PC-9 (cell line): ENCODE measurements around the gene FOXL1. TPM values are rescaled to one million over a fixed set of nuclear protein-coding genes. Genes with fewer than 3 reads are reported as not detected.

Experiments
- BruUV-seq: library from RNA; stranded (reverse); fragments of 400-500 nt; replicated peaks from 2 replicates; lab custom pipeline; 2021; lab: Mats Ljungman, UMichigan
- CTCF ChIA-PET: fragments of 300-600 bp; sonication (Branson Sonifier 250); formaldehyde crosslinking; loops from one replicate; lab custom pipeline; 2022; ENCODE audit warnings: antibody characterized with exemption; lab: Charles Lee
- POLR2A ChIA-PET: fragments of 300-600 bp; sonication (Branson Sonifier 250); formaldehyde crosslinking; loops from one replicate; lab custom pipeline; 2022; ENCODE audit warnings: antibody characterized with exemption; ENCODE audit not compliant: unreplicated experiment; lab: Charles Lee
- DNase-seq, 2 experiments: peaks; one replicate each; pipeline versions ENCODE4 v3.0.0 to v3.0.0-alpha.2; 2015 to 2022; ENCODE audit warnings: mixed read lengths in 1 of 2
- H2AFZ ChIP-seq: fragments of 200-600 bp; sonication (generic); 2 replicates; pipeline ENCODE4 v1.8.1; 2017; ENCODE audit warnings: antibody characterized with exemption
- H3F3A ChIP-seq: fragments of 200-600 bp; sonication (generic); 2 replicates; pipeline ENCODE4 v1.8.1; 2017; ENCODE audit warnings: antibody characterized with exemption, mild to moderate bottlenecking, low read depth; ENCODE audit not compliant: insufficient read depth
- H3K27ac ChIP-seq: fragments of 200-600 bp; sonication (generic); 2 replicates; pipeline ENCODE4 v1.6.1; 2016; ENCODE audit warnings: mixed run types
- H3K27me3 ChIP-seq: fragments of 200-600 bp; sonication (generic); 2 replicates; pipeline ENCODE4 v1.6.1; 2016; ENCODE audit warnings: low read depth, mixed run types; ENCODE audit not compliant: insufficient read depth
- H3K36me3 ChIP-seq: fragments of 200-600 bp; sonication (generic); 2 replicates; pipeline ENCODE4 v1.6.1; 2016; ENCODE audit warnings: low read depth, mixed run types
- H3K4me1 ChIP-seq: fragments of 200-600 bp; sonication (generic); replicated peaks from 2 replicates; pipeline ENCODE4 v1.6.1; 2016; ENCODE audit warnings: mixed run types; ENCODE audit not compliant: insufficient read depth
- H3K4me2 ChIP-seq: fragments of 200-600 bp; sonication (generic); 2 replicates; pipeline ENCODE4 v1.6.1; 2017; ENCODE audit warnings: mixed run types
- H3K4me3 ChIP-seq: fragments of 200-600 bp; sonication (generic); 2 replicates; pipeline ENCODE4 v1.6.1; 2016; ENCODE audit warnings: mixed run types
- H3K79me2 ChIP-seq: fragments of 200-600 bp; sonication (generic); 2 replicates; pipeline ENCODE4 v1.6.1; 2017; ENCODE audit warnings: low read depth, mixed run types
- H3K9me2 ChIP-seq: fragments of 200-600 bp; sonication (generic); 2 replicates; pipeline ENCODE4 v1.8.1; 2017; ENCODE audit warnings: mild to moderate bottlenecking; ENCODE audit not compliant: insufficient read depth
- H3K9me3 ChIP-seq: fragments of 200-600 bp; sonication (generic); 2 replicates; pipeline ENCODE4 v1.8.1; 2016; ENCODE audit warnings: low read depth; ENCODE audit not compliant: insufficient read depth
- H4K20me1 ChIP-seq: fragments of 200-600 bp; sonication (generic); 2 replicates; pipeline ENCODE4 v1.8.1; 2017; ENCODE audit not compliant: insufficient read depth
- EZH2 ChIP-seq: fragments of 200-600 bp; sonication (generic); IDR thresholded peaks from 2 replicates; pipeline ENCODE4 v1.8.0; 2017; ENCODE audit warnings: antibody characterized with exemption, low read depth
- intact Hi-C: fragments of 100-400 bp; cut with micrococcal nuclease; formaldehyde crosslinking; loops from one replicate; pipeline ENCODE4 v1.10.0; 2022; ENCODE audit not compliant: unreplicated experiment
- total RNA-seq: library from RNA; stranded (reverse); gene quantifications from 2 replicates; pipeline ENCODE4 v1.2.3, GENCODE V29; 2021
- TF ChIP-seq, protein P1 (sequence below): fragments of 200-600 bp; sonication (generic); conservative IDR thresholded peaks from 2 replicates; pipeline ENCODE4 v1.6.1; 2017; ENCODE audit warnings: mixed run types, antibody characterized with exemption, mild to moderate bottlenecking, moderate library complexity

Gene FOXL1
- total RNA-seq, 1 experiment from 2014 or later, result not detected

DNA sequence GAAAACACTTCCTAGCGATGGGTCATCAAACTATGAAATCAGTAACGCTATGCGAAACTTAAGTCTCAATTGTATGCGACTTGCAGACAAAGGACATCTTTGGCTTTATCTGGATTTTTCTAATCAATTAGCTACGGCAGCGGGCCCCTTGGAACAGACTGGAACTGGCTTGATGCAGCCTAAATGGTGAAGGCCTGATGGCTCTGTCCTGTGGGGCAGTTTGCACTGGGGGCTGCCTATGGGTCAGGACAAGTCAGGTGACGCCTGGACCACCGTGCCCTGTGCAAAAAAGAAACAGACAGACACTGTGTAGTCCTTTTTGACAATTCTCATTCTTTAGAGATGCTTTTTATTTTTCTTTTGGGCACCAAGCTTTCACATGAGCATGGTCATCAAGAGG, 45.3 kb upstream of the FOXL1 start:
- Histone ChIP-seq H3K27me3 (no peaks in the 10 kb centered on the region), H3K79me2 (no peaks in the 10 kb centered on the region), H2AFZ (no peak overlapping the region), H3K4me1 (no peaks in the 10 kb centered on the region), H3K36me3 (no peaks in the 10 kb centered on the region), H3K9me3 (no peaks in the 10 kb centered on the region), H3K9me2 (no peaks in the 10 kb centered on the region), H3K4me3 (no peak overlapping the region), H4K20me1 (no peaks in the 10 kb centered on the region), H3K27ac (no peak overlapping the region), H3K4me2 (no peak overlapping the region), H3F3A (no peaks in the 10 kb centered on the region)
- no peak for TF ChIP-seq EZH2
- TF ChIP-seq, protein P1, sequence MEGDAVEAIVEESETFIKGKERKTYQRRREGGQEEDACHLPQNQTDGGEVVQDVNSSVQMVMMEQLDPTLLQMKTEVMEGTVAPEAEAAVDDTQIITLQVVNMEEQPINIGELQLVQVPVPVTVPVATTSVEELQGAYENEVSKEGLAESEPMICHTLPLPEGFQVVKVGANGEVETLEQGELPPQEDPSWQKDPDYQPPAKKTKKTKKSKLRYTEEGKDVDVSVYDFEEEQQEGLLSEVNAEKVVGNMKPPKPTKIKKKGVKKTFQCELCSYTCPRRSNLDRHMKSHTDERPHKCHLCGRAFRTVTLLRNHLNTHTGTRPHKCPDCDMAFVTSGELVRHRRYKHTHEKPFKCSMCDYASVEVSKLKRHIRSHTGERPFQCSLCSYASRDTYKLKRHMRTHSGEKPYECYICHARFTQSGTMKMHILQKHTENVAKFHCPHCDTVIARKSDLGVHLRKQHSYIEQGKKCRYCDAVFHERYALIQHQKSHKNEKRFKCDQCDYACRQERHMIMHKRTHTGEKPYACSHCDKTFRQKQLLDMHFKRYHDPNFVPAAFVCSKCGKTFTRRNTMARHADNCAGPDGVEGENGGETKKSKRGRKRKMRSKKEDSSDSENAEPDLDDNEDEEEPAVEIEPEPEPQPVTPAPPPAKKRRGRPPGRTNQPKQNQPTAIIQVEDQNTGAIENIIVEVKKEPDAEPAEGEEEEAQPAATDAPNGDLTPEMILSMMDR, result no peak
- DNase-seq, result no peak
- POLR2A ChIA-PET, result no interaction called here
- CTCF ChIA-PET, result no interaction called here
- intact Hi-C loops, result no loop called here
- no TSS peak for BruUV-seq

DNA sequence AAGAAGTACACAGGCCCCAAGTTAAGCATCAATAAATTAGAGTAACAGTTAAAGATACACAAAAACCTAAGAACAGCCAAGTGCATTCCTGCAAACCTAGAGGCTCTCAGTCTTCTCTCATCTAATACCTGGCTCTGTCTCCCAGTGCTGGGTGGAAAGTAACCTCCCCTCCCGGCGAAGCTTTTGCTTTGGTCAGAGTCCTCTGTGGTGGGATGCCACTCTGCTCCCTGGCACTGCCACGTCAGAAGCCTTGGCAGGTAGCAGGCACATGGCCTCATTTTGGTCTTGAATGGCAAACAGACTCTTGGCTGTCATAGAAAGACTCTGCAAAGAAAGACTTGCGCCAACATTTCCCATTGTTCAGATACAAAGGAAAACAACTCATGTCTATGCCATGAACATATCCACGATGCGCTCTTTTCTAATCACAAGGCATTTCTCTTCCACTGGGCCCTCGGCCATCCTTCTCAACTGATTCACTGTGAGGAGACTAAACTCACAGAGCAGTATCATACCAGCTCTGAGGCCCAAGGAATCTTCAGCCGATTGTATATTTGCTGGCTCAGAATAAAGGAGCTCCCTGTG, 44.5 kb upstream of the FOXL1 start:
- Histone ChIP-seq H3K79me2 (no peaks in the 10 kb centered on the region), H3K27me3 (no peaks in the 10 kb centered on the region), H3K9me3 (no peaks in the 10 kb centered on the region), H3K4me3 (no peak overlapping the region), H3K27ac (no peak overlapping the region), H2AFZ (no peak overlapping the region), H3K9me2 (no peaks in the 10 kb centered on the region), H3K4me2 (no peak overlapping the region), H3K36me3 (no peaks in the 10 kb centered on the region), H3K4me1 (no peaks in the 10 kb centered on the region), H4K20me1 (no peaks in the 10 kb centered on the region), H3F3A (no peaks in the 10 kb centered on the region)
- ChIA-PET POLR2A (no interaction called here), CTCF (no interaction called here)
- BruUV-seq, result no TSS peak
- no peak for TF ChIP-seq EZH2
- TF ChIP-seq, protein P1, result no peak
- no peak for DNase-seq
- intact Hi-C loops, result no loop called here

DNA sequence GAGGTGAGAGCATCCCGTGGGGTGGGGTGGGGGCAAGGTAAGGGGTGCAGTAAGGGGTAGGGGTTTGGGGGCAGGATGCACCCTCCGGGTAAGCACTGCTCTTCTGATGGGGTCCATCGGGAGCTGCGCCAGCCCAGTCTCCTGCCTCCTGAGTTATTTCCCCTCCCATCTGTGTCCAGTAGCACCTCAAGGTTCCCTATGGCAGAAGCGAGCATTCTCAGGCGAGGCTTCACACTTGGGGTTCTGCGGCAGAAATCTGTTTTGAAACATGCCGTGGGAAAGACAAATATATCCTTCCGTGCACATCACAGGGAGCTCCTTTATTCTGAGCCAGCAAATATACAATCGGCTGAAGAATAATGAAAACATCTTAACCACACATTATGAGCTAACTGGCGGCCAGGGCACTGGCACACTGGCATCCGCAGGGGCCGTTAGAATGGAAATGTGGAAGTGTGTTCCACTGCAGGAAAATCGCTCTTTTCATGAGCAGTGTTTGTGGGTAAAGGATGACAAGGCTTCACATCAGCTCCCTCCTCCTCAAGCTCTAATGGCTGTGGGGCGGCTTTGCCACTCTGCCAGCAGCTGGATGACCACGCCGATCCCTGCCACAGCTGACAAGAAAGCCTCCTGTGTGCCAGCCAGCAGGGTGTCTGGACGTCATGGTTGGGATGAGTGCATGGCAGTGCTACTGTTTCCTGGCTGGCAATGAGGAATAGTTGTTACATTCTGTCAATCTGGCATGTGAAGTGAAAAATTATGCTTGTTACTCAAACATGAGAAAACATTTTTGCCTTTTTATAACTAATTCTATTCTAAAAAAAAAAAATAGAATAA, 43.4 kb upstream of the FOXL1 start:
- H3K27ac ChIP-seq, result no peak overlapping the region
- H4K20me1 ChIP-seq, result no peaks in the 10 kb centered on the region
- intact Hi-C loops, result no loop called here
- H3K4me2 ChIP-seq, result no peak overlapping the region
- no peak for DNase-seq
- CTCF ChIA-PET, result no interaction called here
- H3K4me3 ChIP-seq, result no peak overlapping the region
- POLR2A ChIA-PET, result interaction anchor here (0.7 kb wide), 1 partner anchor 13 kb away, joined by 3 read pairs; no protein-coding TSS in a partner anchor
- H3K9me3 ChIP-seq, result no peaks in the 10 kb centered on the region
- no peaks in the 10 kb centered on the region for H3F3A ChIP-seq
- no peaks in the 10 kb centered on the region for H3K79me2 ChIP-seq
- no peak for TF ChIP-seq EZH2
- TF ChIP-seq, protein P1, result no peak
- peaks cover 10% of the 10 kb centered on the region; the same call in 1 of the 2 replicates for H3K36me3 ChIP-seq
- H3K4me1 ChIP-seq, result no peaks in the 10 kb centered on the region
- no peak overlapping the region for H2AFZ ChIP-seq
- no peaks in the 10 kb centered on the region for H3K27me3 ChIP-seq
- no peaks in the 10 kb centered on the region for H3K9me2 ChIP-seq
- BruUV-seq, result no TSS peak
